Measurements from ENCODE around the gene POT1. TPM values are rescaled to one million over a fixed set of nuclear protein-coding genes. Genes with fewer than 3 reads are reported as not detected.

The POT1 gene
- total and polyA plus RNA-seq, 10 donors = 9.4 to 37.0 (median 25.4) TPM

DNA sequence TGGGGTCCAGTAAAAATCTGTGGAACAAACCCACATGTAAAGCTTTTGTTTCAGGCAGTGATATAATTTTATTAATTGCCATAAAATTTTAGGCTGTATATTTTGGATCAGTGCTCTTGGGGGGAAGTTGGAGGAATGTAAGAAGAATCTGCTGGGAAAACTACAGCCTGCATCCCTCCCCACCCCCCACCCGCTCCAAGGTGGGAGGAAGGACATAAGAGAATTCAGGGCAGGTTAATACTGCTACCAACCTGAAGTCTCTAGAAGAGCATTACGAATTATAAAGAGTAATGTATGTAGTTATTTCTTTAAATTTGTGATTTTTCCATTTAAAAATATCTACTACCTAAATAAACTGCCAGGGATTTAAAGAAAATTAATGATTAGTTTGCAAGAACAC lies 116.9 kb downstream of the POT1 start:
- 75 to 96% (median 82%) methylated on average over 2 of the region's 2 CpGs for WGBS, 5 donors
- intact Hi-C loops (cut with DNase I; ENCODE audit: low total_unique reads) = no loop called here
- no peak overlapping the region for H3K27ac ChIP-seq
- H3K4me1 ChIP-seq = no peaks in the 10 kb centered on the region
- H3K27me3 ChIP-seq (replicated peaks in 1 of 7) = peaks cover 0 to 5% (median 0%) of the 10 kb centered on the region in 7 donors
- no peaks in the 10 kb centered on the region for H3K9me3 ChIP-seq
- DNase-seq = no peak
- H3K4me3 ChIP-seq = no peak overlapping the region
- no peak for TF ChIP-seq POLR2AphosphoS5 (IDR thresholded peaks at IDR 0.05)
- no peak for TF ChIP-seq POLR2A (IDR thresholded peaks at IDR 0.05)
- TF ChIP-seq, protein P1, sequence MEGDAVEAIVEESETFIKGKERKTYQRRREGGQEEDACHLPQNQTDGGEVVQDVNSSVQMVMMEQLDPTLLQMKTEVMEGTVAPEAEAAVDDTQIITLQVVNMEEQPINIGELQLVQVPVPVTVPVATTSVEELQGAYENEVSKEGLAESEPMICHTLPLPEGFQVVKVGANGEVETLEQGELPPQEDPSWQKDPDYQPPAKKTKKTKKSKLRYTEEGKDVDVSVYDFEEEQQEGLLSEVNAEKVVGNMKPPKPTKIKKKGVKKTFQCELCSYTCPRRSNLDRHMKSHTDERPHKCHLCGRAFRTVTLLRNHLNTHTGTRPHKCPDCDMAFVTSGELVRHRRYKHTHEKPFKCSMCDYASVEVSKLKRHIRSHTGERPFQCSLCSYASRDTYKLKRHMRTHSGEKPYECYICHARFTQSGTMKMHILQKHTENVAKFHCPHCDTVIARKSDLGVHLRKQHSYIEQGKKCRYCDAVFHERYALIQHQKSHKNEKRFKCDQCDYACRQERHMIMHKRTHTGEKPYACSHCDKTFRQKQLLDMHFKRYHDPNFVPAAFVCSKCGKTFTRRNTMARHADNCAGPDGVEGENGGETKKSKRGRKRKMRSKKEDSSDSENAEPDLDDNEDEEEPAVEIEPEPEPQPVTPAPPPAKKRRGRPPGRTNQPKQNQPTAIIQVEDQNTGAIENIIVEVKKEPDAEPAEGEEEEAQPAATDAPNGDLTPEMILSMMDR (IDR thresholded peaks at IDR 0.05 in 8 of 11, conservative IDR thresholded peaks at IDR 0.05 in 3 of 11) = no peak
- no peaks in the 10 kb centered on the region for H3K36me3 ChIP-seq

DNA sequence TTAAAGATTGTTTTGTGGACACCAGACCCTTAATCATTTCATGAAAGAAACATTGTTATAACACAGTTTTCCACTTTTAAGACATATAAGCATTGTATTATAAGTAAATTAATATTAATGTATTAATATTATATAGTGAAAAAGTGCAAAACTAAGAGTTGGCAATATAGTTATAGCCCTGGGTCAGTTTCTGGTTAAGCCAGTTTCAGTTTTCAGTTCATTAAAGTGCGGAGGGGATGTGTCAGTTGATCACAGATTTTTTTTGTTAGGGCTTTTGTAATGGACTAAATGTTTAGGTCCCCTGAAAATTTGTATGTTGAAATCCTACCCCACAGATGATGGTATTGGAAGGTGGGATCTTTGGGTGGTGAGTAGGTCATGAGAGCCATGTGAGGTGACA lies 118.3 kb downstream of the POT1 start:
- H3K27ac ChIP-seq = no peak overlapping the region
- WGBS, 5 donors = 83 to 97% (median 90%) methylated on average over 1 of the region's 1 CpG
- intact Hi-C loops (cut with DNase I; ENCODE audit: low total_unique reads) = no loop called here

DNA sequence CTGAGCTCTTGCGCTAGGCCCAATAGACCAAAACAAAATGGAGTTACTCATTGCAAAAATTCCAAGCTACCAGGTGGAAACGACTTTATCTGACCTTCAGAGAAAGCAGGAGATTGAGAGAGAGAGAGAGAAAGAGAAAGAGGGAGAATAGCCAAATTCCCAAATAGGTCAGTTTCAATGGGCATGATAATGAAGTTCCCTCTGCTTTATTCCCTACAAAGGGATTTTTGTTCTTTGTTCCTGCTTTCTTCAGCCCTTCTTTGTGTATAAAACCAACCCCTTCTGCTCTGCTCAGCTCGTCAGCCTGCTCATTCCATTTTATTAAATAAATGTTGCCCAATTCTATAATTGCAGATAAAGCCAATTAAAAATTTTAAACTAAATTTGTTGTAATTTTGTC lies 119.0 kb downstream of the POT1 start:
- intact Hi-C loops (cut with DNase I; ENCODE audit: low total_unique reads) = no loop called here
- Histone ChIP-seq H3K4me3 (no peak overlapping the region), H3K9me3 (no peaks in the 10 kb centered on the region), H3K27me3 (replicated peaks in 1 of 7) (peaks cover 0 to 5% (median 0%) of the 10 kb centered on the region in 7 donors), H3K36me3 (no peaks in the 10 kb centered on the region), H3K27ac (no peak overlapping the region), H3K4me1 (no peaks in the 10 kb centered on the region)
- 65 to 79% (median 70%) methylated on average over 3 of the region's 3 CpGs for WGBS, 5 donors
- TF ChIP-seq, protein P1 (IDR thresholded peaks at IDR 0.05 in 8 of 11, conservative IDR thresholded peaks at IDR 0.05 in 3 of 11) = no peak
- no peak for TF ChIP-seq POLR2A (IDR thresholded peaks at IDR 0.05)
- DNase-seq = no peak

More for the DNA sequence above, 118.3 kb downstream of the POT1 start:
- TF ChIP-seq POLR2AphosphoS5 (IDR thresholded peaks at IDR 0.05) (no peak), POLR2A (IDR thresholded peaks at IDR 0.05) (no peak)
- TF ChIP-seq, protein P1 (IDR thresholded peaks at IDR 0.05 in 8 of 11, conservative IDR thresholded peaks at IDR 0.05 in 3 of 11) = no peak
- H3K4me3 ChIP-seq = no peak overlapping the region
- no peaks in the 10 kb centered on the region for H3K9me3 ChIP-seq
- H3K27me3 ChIP-seq (replicated peaks in 1 of 7) = peaks cover 0 to 5% (median 0%) of the 10 kb centered on the region in 7 donors
- DNase-seq = no peak
- H3K36me3 ChIP-seq = no peaks in the 10 kb centered on the region
- no peaks in the 10 kb centered on the region for H3K4me1 ChIP-seq

DNA sequence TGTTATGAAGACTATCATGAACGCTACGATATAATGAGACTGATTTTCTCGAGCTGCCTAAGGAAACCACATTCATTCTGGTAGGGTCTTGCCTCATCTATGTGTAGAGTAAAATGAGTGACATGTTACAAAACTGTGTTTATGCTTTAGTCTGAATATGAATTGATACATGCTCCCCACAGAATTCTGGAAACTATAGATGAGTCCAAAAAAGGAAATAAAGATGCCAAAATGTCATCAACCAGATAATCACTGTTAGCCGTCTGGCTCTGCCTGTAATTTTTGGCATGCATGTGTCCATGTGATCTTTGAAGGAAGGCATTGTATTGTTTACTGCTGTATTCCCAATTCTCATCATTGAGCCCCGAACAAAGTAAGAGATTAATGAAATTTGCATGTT lies 121.4 kb downstream of the POT1 start:
- DNase-seq = no peak

More for the DNA sequence above, 121.4 kb downstream of the POT1 start:
- 84 to 88% (median 86%) methylated on average over 5 of the region's 5 CpGs for WGBS, 5 donors
- Histone ChIP-seq H3K36me3 (no peaks in the 10 kb centered on the region), H3K4me3 (no peak overlapping the region), H3K27me3 (replicated peaks in 1 of 7) (no peaks in the 10 kb centered on the region), H3K4me1 (no peaks in the 10 kb centered on the region), H3K27ac (no peak overlapping the region), H3K9me3 (no peaks in the 10 kb centered on the region)
- intact Hi-C loops (cut with DNase I; ENCODE audit: low total_unique reads) = no loop called here
- no peak for TF ChIP-seq POLR2AphosphoS5 (IDR thresholded peaks at IDR 0.05)
- no peak for TF ChIP-seq POLR2A (IDR thresholded peaks at IDR 0.05)
- TF ChIP-seq, protein P1 (IDR thresholded peaks at IDR 0.05 in 8 of 11, conservative IDR thresholded peaks at IDR 0.05 in 3 of 11) = no peak

All from spleen (tissue), 11 donors.